RWPE2 (cell line): ENCODE results near the gene SPEN.

ENCODE experiments used
- ATAC-seq: fragments of 200-7000 bp; cut with Tn5 transposase; 3 replicates; pipeline ENCODE4 v1.9.1; 2021; ENCODE audit warnings: low read depth
- DNase-seq: peaks from one replicate; pipeline ENCODE4 v3.0.0-alpha.2; 2020; ENCODE audit warnings: low spot score
- H3K27ac ChIP-seq: fragments of 450-650 bp; 2 replicates; pipeline ENCODE4 v1.5.1; 2017; ENCODE audit warnings: mild to moderate bottlenecking; ENCODE audit not compliant: poor library complexity, severe bottlenecking
- H3K27me3 ChIP-seq: fragments of 250-450 bp; sonication (Bioruptor Pico); 2 replicates; pipeline ENCODE4 v1.5.1; 2021; ENCODE audit warnings: mild to moderate bottlenecking, moderate library complexity; ENCODE audit not compliant: insufficient read depth, poor library complexity, severe bottlenecking
- H3K36me3 ChIP-seq: fragments of 250-450 bp; sonication (Bioruptor Pico); 2 replicates; pipeline ENCODE4 v1.5.1; 2020; ENCODE audit warnings: low read depth, mild to moderate bottlenecking, moderate library complexity
- H3K4me1 ChIP-seq: fragments of 250-450 bp; sonication (Bioruptor Pico); 2 replicates; pipeline ENCODE4 v1.5.1; 2021; ENCODE audit warnings: mild to moderate bottlenecking, moderate library complexity; ENCODE audit not compliant: insufficient read depth, poor library complexity, severe bottlenecking
- H3K4me3 ChIP-seq: fragments of 250-450 bp; sonication (Bioruptor Pico); 2 replicates; pipeline ENCODE4 v1.5.1; 2021; ENCODE audit warnings: mild to moderate bottlenecking, moderate library complexity; ENCODE audit not compliant: severe bottlenecking
- H3K9me3 ChIP-seq: fragments of 250-450 bp; sonication (Bioruptor Pico); 2 replicates; pipeline ENCODE4 v1.5.1; 2021; ENCODE audit warnings: mild to moderate bottlenecking, moderate library complexity; ENCODE audit not compliant: severe bottlenecking
- CTCF ChIP-seq: fragments of 450-650 bp; IDR thresholded peaks from one replicate; pipeline ENCODE4 v1.5.1; 2017; ENCODE audit warnings: mild to moderate bottlenecking, moderate library complexity; ENCODE audit not compliant: poor library complexity, severe bottlenecking

The SPEN gene

DNA sequence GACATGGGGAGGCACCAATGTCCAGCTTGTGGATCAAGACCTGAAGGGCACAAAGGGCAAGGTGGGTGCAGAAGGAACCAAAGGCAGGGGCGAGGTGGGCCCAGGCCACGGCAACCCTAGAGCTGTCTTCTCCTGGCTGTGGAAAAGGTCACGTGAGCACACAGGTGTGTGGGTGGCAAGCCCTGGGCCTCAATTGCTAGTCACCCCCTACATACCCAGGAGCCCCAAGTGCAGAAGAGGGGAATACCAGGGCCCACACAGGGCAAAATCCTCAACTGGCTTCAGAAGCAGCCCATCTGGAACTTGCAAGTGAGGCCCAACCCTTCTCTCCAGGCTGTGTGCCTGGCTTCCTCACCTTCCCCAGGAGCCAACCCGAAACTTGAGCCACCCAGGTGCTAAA is 102.8 kb downstream of the SPEN start:
- Histone ChIP-seq H3K9me3 (no peaks in the 10 kb centered on the region), H3K27ac (peak overlapping the region; percentile 99), H3K27me3 (no peaks in the 10 kb centered on the region), H3K4me1 (peaks cover 58% of the 10 kb centered on the region), H3K36me3 (peaks cover 24% of the 10 kb centered on the region), H3K4me3 (no peak overlapping the region)
- ATAC-seq (no peak), DNase-seq (no peak)
- TF ChIP-seq CTCF = no peak

GRCh38 chr1:15950763-15951295 is 103.3 kb downstream of the SPEN start:
- DNase-seq = no peak
- H3K4me3 ChIP-seq = no peak overlapping the region
- no peaks in the 10 kb centered on the region for H3K27me3 ChIP-seq
- peaks cover 24% of the 10 kb centered on the region for H3K36me3 ChIP-seq
- H3K9me3 ChIP-seq = no peaks in the 10 kb centered on the region
- H3K27ac ChIP-seq = peak overlapping the region; percentile 99
- no peak for TF ChIP-seq CTCF
- ATAC-seq = no peak
- peaks cover 63% of the 10 kb centered on the region for H3K4me1 ChIP-seq

DNA sequence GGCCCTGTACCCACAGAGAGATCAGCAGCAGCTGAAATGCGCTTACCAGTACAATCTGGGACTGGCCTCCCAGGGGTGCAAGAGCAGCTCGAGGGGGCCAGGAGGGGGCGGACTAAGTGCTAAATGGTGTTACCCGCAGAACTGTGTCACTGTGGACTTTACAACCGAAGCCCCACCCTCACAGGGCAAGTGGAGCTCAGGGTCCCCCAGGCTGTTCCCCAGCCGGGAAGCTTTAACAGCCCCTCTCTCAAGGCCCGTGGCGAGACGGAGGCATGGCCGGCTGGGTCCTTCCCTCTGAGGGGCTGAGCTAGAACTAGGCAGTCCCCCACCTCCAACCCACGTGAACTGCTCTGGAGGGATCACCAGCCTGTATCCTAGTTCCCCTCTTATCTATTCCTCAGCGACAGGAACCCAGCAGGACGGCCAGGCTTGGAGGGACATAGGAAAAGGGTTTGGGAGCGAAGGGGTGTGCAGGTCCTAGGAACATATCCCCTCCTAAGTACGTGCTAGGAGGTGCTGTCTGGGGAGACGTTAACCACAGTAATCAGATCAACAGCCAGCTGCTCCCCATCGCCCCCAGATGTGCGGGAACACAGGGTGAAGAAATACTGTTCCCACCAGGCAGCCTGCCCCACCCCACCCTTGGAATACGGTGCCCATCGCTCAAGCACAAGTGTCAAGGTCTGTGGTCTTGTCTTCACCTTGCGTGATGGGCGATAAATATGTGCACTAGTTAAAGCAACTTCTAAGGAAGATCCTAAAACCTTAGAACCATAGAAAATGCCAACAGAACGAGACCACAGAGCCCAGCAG is 104.0 kb downstream of the SPEN start:
- Histone ChIP-seq H3K27me3 (no peaks in the 10 kb centered on the region), H3K4me1 (peaks cover 71% of the 10 kb centered on the region), H3K4me3 (no peak overlapping the region), H3K9me3 (no peaks in the 10 kb centered on the region), H3K27ac (peak overlapping the region; percentile 99), H3K36me3 (peaks cover 20% of the 10 kb centered on the region)
- TF ChIP-seq CTCF = no peak
- ATAC-seq (no peak), DNase-seq (no peak)

- ATAC-seq (peak; percentile 79), DNase-seq (peak; percentile 95)
- Histone ChIP-seq H3K27ac (peak overlapping the region; percentile 99), H3K27me3 (no peaks in the 10 kb centered on the region), H3K4me3 (no peak overlapping the region), H3K9me3 (no peaks in the 10 kb centered on the region), H3K36me3 (peaks cover 13% of the 10 kb centered on the region), H3K4me1 (peaks cover 71% of the 10 kb centered on the region)
- TF ChIP-seq CTCF = no peak
These were observed 105.1 kb downstream of the SPEN start for GRCh38 chr1:15952317-15953258.
